HEK293 (cell line): Measurements from ENCODE around the gene AKR7A3.

ENCODE experiments used
- CTCF ChIA-PET: fragments of 350-600 bp; formaldehyde crosslinking; extraction: SDS; loops from one replicate; lab custom pipeline; 2021; ENCODE audit warnings: antibody characterized with exemption; lab: Yijun Ruan, JAX
- POLR2A ChIA-PET: fragments of 300-600 bp; formaldehyde crosslinking; extraction: SDS; loops from one replicate; lab custom pipeline; 2020; ENCODE audit warnings: antibody characterized with exemption, inconsistent platforms; lab: Yijun Ruan, JAX
- H3K27ac ChIP-seq: fragments of 200-500 bp; sonication (Bioruptor generic); 2 replicates; pipeline ENCODE4 v1.5.1; 2014; ENCODE audit warnings: low read depth, low read length, control low read depth, inconsistent platforms; ENCODE audit errors: extremely low read depth
- H3K36me3 ChIP-seq, 2 experiments: fragments of 200-500 bp in 1 of 2; sonication (Bioruptor generic) in 1 of 2; 1 replicate in 1 of 2; 2 replicates in 1 of 2; pipeline ENCODE4 v1.5.1; 2014 to 2017; ENCODE audit warnings: inconsistent platforms in 2 of 2, low read length in 2 of 2; ENCODE audit not compliant: control insufficient read depth in 2 of 2, insufficient read depth in 1 of 2
- H3K4me1 ChIP-seq: fragments of 200-500 bp; sonication (Bioruptor generic); 2 replicates; pipeline ENCODE4 v1.5.1; 2014; ENCODE audit warnings: mild to moderate bottlenecking, low read length, inconsistent platforms; ENCODE audit not compliant: control insufficient read depth, insufficient read depth
- H3K4me3 ChIP-seq: 2 replicates; pipeline ENCODE4 v1.5.1; 2011; ENCODE audit warnings: low read depth, mild to moderate bottlenecking, control low read depth, low read length, moderate library complexity
- H3K9me3 ChIP-seq: fragments of 200-500 bp; sonication (Bioruptor generic); 2 replicates; pipeline ENCODE4 v1.5.1; 2014; ENCODE audit warnings: low read depth, low read length, inconsistent platforms; ENCODE audit not compliant: control insufficient read depth, insufficient read depth
- KLF10 ChIP-seq: fragments of 450-650 bp; IDR thresholded peaks from 2 replicates; pipeline ENCODE4 v1.5.1; 2018; ENCODE audit warnings: missing biosample characterization, mild to moderate bottlenecking, missing genetic modification characterization
- PATZ1 ChIP-seq: fragments of 450-650 bp; formaldehyde crosslinking; IDR thresholded peaks from 2 replicates; pipeline ENCODE4 v1.5.1; 2016; ENCODE audit warnings: missing biosample characterization, missing genetic modification characterization
- SALL2 ChIP-seq: fragments of 450-650 bp; formaldehyde crosslinking; IDR thresholded peaks from 2 replicates; pipeline ENCODE4 v1.5.0; 2017; ENCODE audit warnings: missing biosample characterization, mild to moderate bottlenecking, missing genetic modification characterization, borderline replicate concordance
- SCRT1 ChIP-seq: fragments of 450-650 bp; formaldehyde crosslinking; IDR thresholded peaks from 2 replicates; pipeline ENCODE4 v1.5.1; 2016; ENCODE audit warnings: missing biosample characterization, missing genetic modification characterization, borderline replicate concordance
- ZBTB6 ChIP-seq: fragments of 450-650 bp; formaldehyde crosslinking; IDR thresholded peaks from 2 replicates; pipeline ENCODE4 v1.5.1; 2017; ENCODE audit warnings: missing biosample characterization, missing genetic modification characterization
- ZBTB7A ChIP-seq: fragments of 450-650 bp; formaldehyde crosslinking; IDR thresholded peaks from 2 replicates; pipeline ENCODE4 v1.5.1; 2016; ENCODE audit warnings: low read depth, missing biosample characterization, missing genetic modification characterization
- ZNF16 ChIP-seq: fragments of 450-650 bp; formaldehyde crosslinking; IDR thresholded peaks from 2 replicates; pipeline ENCODE4 v1.5.1; 2016; ENCODE audit warnings: low read depth, missing biosample characterization, missing genetic modification characterization
- ZNF280C ChIP-seq: fragments of 450-650 bp; formaldehyde crosslinking; IDR thresholded peaks from 2 replicates; pipeline ENCODE4 v1.5.1; 2016; ENCODE audit warnings: missing biosample characterization, missing genetic modification characterization
- ZNF292 ChIP-seq: fragments of 450-650 bp; formaldehyde crosslinking; IDR thresholded peaks from 2 replicates; pipeline ENCODE4 v1.5.1; 2016; ENCODE audit warnings: low read depth, missing biosample characterization, missing genetic modification characterization, borderline replicate concordance
- ZNF302 ChIP-seq: fragments of 450-650 bp; formaldehyde crosslinking; IDR thresholded peaks from 2 replicates; pipeline ENCODE4 v1.5.1; 2016; ENCODE audit warnings: missing biosample characterization, missing genetic modification characterization, low read depth
- ZNF335 ChIP-seq: fragments of 450-650 bp; formaldehyde crosslinking; conservative IDR thresholded peaks from 2 replicates; pipeline ENCODE4 v1.5.1; 2016; ENCODE audit warnings: missing biosample characterization, missing genetic modification characterization
- ZNF391 ChIP-seq: fragments of 450-650 bp; formaldehyde crosslinking; IDR thresholded peaks from 2 replicates; pipeline ENCODE4 v1.5.1; 2016; ENCODE audit warnings: low read depth, missing biosample characterization, missing genetic modification characterization, borderline replicate concordance
- ZNF530 ChIP-seq: fragments of 450-650 bp; formaldehyde crosslinking; IDR thresholded peaks from 2 replicates; pipeline ENCODE4 v1.5.1; 2016; ENCODE audit warnings: low read depth, missing biosample characterization, missing genetic modification characterization
- ZNF548 ChIP-seq: fragments of 450-650 bp; formaldehyde crosslinking; IDR thresholded peaks from 2 replicates; pipeline ENCODE4 v1.5.1; 2016; ENCODE audit warnings: missing biosample characterization, missing genetic modification characterization
- ZNF623 ChIP-seq: fragments of 450-650 bp; formaldehyde crosslinking; IDR thresholded peaks from 2 replicates; pipeline ENCODE4 v1.5.1; 2016; ENCODE audit warnings: missing biosample characterization, missing genetic modification characterization
- ZNF624 ChIP-seq: fragments of 450-650 bp; formaldehyde crosslinking; IDR thresholded peaks from 2 replicates; pipeline ENCODE4 v1.5.1; 2017; ENCODE audit warnings: missing biosample characterization, missing genetic modification characterization
- ZSCAN16 ChIP-seq: fragments of 450-650 bp; formaldehyde crosslinking; IDR thresholded peaks from 2 replicates; pipeline ENCODE4 v1.5.1; 2016; ENCODE audit warnings: missing biosample characterization, missing genetic modification characterization
- ZSCAN18 ChIP-seq: fragments of 450-650 bp; formaldehyde crosslinking; IDR thresholded peaks from 2 replicates; pipeline ENCODE4 v1.5.1; 2016; ENCODE audit warnings: missing biosample characterization, missing genetic modification characterization
- ZSCAN23 ChIP-seq: fragments of 450-650 bp; formaldehyde crosslinking; IDR thresholded peaks from 2 replicates; pipeline ENCODE4 v1.5.1; 2016; ENCODE audit warnings: missing biosample characterization, missing genetic modification characterization
- ZSCAN4 ChIP-seq: fragments of 450-650 bp; formaldehyde crosslinking; IDR thresholded peaks from 2 replicates; pipeline ENCODE4 v1.5.1; 2017; ENCODE audit warnings: missing biosample characterization, missing genetic modification characterization

AKR7A3 gene

GRCh38 chr1:19330449-19331135, 42.0 kb upstream of the AKR7A3 start:
- Histone ChIP-seq H3K4me3 (no peak overlapping the region), H3K9me3 (no peaks in the 10 kb centered on the region), H3K27ac (no peak overlapping the region), H3K4me1 (no peaks in the 10 kb centered on the region), H3K36me3 (peaks cover 4 to 85% of the 10 kb centered on the region in 2 experiments; a peak in 2 of 3 replicates)
- ChIA-PET CTCF (interaction anchor here (0.6 kb wide), 1 partner anchor 626 kb away, joined by 3 read pairs; no protein-coding TSS in a partner anchor), POLR2A (no interaction called here)
- TF ChIP-seq ZNF16 (tag by site-specific recombination) (no peak), PATZ1 (no peak), ZNF530 (tag by site-specific recombination) (no peak), ZNF623 (tag by site-specific recombination) (peak; percentile 79), SALL2 (tag by site-specific recombination) (no peak), ZNF624 (no peak), SCRT1 (tag by site-specific recombination) (no peak)

- H3K36me3 ChIP-seq: peaks cover 4 to 95% of the 10 kb centered on the region in 2 experiments; a peak in 2 of 3 replicates
- H3K27ac ChIP-seq: no peak overlapping the region
- POLR2A ChIA-PET: interaction anchor here (0.9 kb wide), 1 partner anchor 27 kb away, joined by 3 read pairs; no protein-coding TSS in a partner anchor
- no peak overlapping the region for H3K4me3 ChIP-seq
- H3K9me3 ChIP-seq: no peaks in the 10 kb centered on the region
- no peaks in the 10 kb centered on the region for H3K4me1 ChIP-seq
- CTCF ChIA-PET: interaction anchor here (0.6 kb wide), 1 partner anchor 625 kb away, joined by 3 read pairs; no protein-coding TSS in a partner anchor
- TF ChIP-seq ZNF391 (tag by site-specific recombination): no peak
- no peak for TF ChIP-seq ZSCAN16 (tag by site-specific recombination)
- no peak for TF ChIP-seq ZNF302 (tag by site-specific recombination)
- no peak for TF ChIP-seq SALL2 (tag by site-specific recombination)
- no peak for TF ChIP-seq ZBTB7A (tag by site-specific recombination)
- no peak for TF ChIP-seq ZNF548 (tag by site-specific recombination)
- TF ChIP-seq ZSCAN18: no peak
- no peak for TF ChIP-seq ZSCAN23 (tag by site-specific recombination)
- TF ChIP-seq ZNF335 (tag by site-specific recombination): no peak
These were observed 41.0 kb upstream of the AKR7A3 start for GRCh38 chr1:19329611-19330010.

GRCh38 chr1:19329188-19329587, 40.6 kb upstream of the AKR7A3 start:
- H3K36me3 ChIP-seq: peaks cover 4 to 99% of the 10 kb centered on the region in 2 experiments; a peak in 2 of 3 replicates
- H3K27ac ChIP-seq: no peak overlapping the region
- H3K4me1 ChIP-seq: no peaks in the 10 kb centered on the region
- ChIA-PET CTCF (no interaction called here), POLR2A (interaction anchor here (0.9 kb wide), 1 partner anchor 27 kb away, joined by 3 read pairs; no protein-coding TSS in a partner anchor)
- H3K9me3 ChIP-seq: no peaks in the 10 kb centered on the region
- H3K4me3 ChIP-seq: no peak overlapping the region
- TF ChIP-seq ZBTB7A (tag by site-specific recombination) (no peak), ZSCAN4 (tag by site-specific recombination) (no peak), ZBTB6 (tag by site-specific recombination) (no peak), KLF10 (no peak), ZNF292 (tag by site-specific recombination) (no peak), ZNF280C (tag by site-specific recombination) (no peak), ZNF623 (tag by site-specific recombination) (no peak)
